ENCODE measurements around the gene CEP250.

- TF ChIP-seq GATA2 (IDR thresholded peaks at IDR 0.05; ENCODE audit: low read depth, low read length) (no peak), GATA3 (IDR thresholded peaks at IDR 0.05; ENCODE audit: low read depth, low read length) (no peak)
These were observed 97.5 kb downstream of the CEP250 start for GRCh38 chr20:35552914-35553313.
